A549 (cell line): ENCODE data around the gene XIRP1.

Experiments used
- EP300 ChIP-seq, 2 experiments: fragments of >200 bp; sonication (Bioruptor Twin); formaldehyde crosslinking; IDR thresholded peaks; 2 replicates in 1 of 2; 3 replicates in 1 of 2; pipeline ENCODE4 v1.6.1; 2016 to 2017
- HOXB13 ChIP-seq: fragments of 250-450 bp; sonication (Bioruptor Pico); IDR thresholded peaks from 2 replicates; pipeline ENCODE4 v1.5.0; 2020; ENCODE audit warnings: low read depth, mild to moderate bottlenecking, moderate library complexity
- POLR2A ChIP-seq: IDR thresholded peaks from 2 replicates; pipeline ENCODE4 v1.6.1; 2012; ENCODE audit warnings: mild to moderate bottlenecking, low read length
- TF ChIP-seq, protein P1 (sequence below): fragments of >200 bp; sonication (Bioruptor Twin); formaldehyde crosslinking; IDR thresholded peaks from 3 replicates; pipeline ENCODE4 v1.5.1; 2016

- TF ChIP-seq, protein P1, sequence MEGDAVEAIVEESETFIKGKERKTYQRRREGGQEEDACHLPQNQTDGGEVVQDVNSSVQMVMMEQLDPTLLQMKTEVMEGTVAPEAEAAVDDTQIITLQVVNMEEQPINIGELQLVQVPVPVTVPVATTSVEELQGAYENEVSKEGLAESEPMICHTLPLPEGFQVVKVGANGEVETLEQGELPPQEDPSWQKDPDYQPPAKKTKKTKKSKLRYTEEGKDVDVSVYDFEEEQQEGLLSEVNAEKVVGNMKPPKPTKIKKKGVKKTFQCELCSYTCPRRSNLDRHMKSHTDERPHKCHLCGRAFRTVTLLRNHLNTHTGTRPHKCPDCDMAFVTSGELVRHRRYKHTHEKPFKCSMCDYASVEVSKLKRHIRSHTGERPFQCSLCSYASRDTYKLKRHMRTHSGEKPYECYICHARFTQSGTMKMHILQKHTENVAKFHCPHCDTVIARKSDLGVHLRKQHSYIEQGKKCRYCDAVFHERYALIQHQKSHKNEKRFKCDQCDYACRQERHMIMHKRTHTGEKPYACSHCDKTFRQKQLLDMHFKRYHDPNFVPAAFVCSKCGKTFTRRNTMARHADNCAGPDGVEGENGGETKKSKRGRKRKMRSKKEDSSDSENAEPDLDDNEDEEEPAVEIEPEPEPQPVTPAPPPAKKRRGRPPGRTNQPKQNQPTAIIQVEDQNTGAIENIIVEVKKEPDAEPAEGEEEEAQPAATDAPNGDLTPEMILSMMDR: no peak
- no peak for TF ChIP-seq HOXB13 (CRISPR knock-in tag)
- TF ChIP-seq EP300 (IDR thresholded peaks at IDR 0.05): no peak
- TF ChIP-seq POLR2A: no peak
These were observed 3.0 kb downstream of the XIRP1 start for GRCh38 chr3:39189150-39189958.
